ENCODE data around the gene HMCN2. TPM values are rescaled to one million over a fixed set of nuclear protein-coding genes. Genes with fewer than 3 reads are reported as not detected.

Gene HMCN2
- total and polyA plus RNA-seq, 2 experiments from 2014 or later: not detected

- H3K27ac ChIP-seq: no peak overlapping the region
- no peaks in the 10 kb centered on the region for H3K9me2 ChIP-seq (ENCODE audit: insufficient read depth)
- no peaks in the 10 kb centered on the region for H3K4me1 ChIP-seq (ENCODE audit: insufficient read depth)
- TF ChIP-seq EZH2 (IDR thresholded peaks at IDR 0.05; ENCODE audit: insufficient read depth, poor library complexity, severe bottlenecking): no peak
- no peak for TF ChIP-seq EZH2phosphoT487 (IDR thresholded peaks at IDR 0.05; ENCODE audit: insufficient read depth, low read depth)
- H3K4me3 ChIP-seq: no peak overlapping the region
- H3K9ac ChIP-seq: no peak overlapping the region
- H3K4me2 ChIP-seq (ENCODE audit: unreplicated experiment): no peak overlapping the region
- DNase-seq: no peak
- WGBS, 2 experiments (ENCODE audit: low coverage in 1 of 2, low lambda C conversion rate in 2 of 2, missing lambda C conversion rate in 2 of 2): 93 to 100% methylated on average over 1 of the region's 1 CpG
- H3K79me2 ChIP-seq (ENCODE audit: insufficient read depth): no peaks in the 10 kb centered on the region
- in situ Hi-C loops (cut with MboI): loop anchor here (25.0 kb wide), 1 partner anchor 354 kb away; no protein-coding TSS in a partner anchor
- no peaks in the 10 kb centered on the region for H3F3A ChIP-seq (ENCODE audit: insufficient read depth)
- H3K27me3 ChIP-seq (replicated peaks; ENCODE audit: insufficient read depth): no peaks in the 10 kb centered on the region
- no peaks in the 10 kb centered on the region for H3K9me3 ChIP-seq (ENCODE audit: low read depth)
- H3K36me3 ChIP-seq (ENCODE audit: low read depth): no peaks in the 10 kb centered on the region
- no peak overlapping the region for H2AFZ ChIP-seq
- no peaks in the 10 kb centered on the region for H4K20me1 ChIP-seq (ENCODE audit: insufficient read depth)
Measured at GRCh38 chr9:130241198-130241535, 24.4 kb upstream of the HMCN2 start.

- no peaks in the 10 kb centered on the region for H3K4me1 ChIP-seq (ENCODE audit: insufficient read depth)
- H3K27ac ChIP-seq: no peak overlapping the region
- TF ChIP-seq EZH2phosphoT487 (IDR thresholded peaks at IDR 0.05; ENCODE audit: insufficient read depth, low read depth) (no peak), EZH2 (IDR thresholded peaks at IDR 0.05; ENCODE audit: insufficient read depth, poor library complexity, severe bottlenecking) (no peak)
- no peak for DNase-seq
- no peak overlapping the region for H3K9ac ChIP-seq
- H3F3A ChIP-seq (ENCODE audit: insufficient read depth): no peaks in the 10 kb centered on the region
- no peaks in the 10 kb centered on the region for H3K9me2 ChIP-seq (ENCODE audit: insufficient read depth)
- in situ Hi-C loops (cut with MboI): loop anchor here (25.0 kb wide), 1 partner anchor 355 kb away; no protein-coding TSS in a partner anchor
- no peaks in the 10 kb centered on the region for H3K79me2 ChIP-seq (ENCODE audit: insufficient read depth)
- no peaks in the 10 kb centered on the region for H3K27me3 ChIP-seq (replicated peaks; ENCODE audit: insufficient read depth)
- WGBS, 2 experiments (ENCODE audit: low coverage in 1 of 2, low lambda C conversion rate in 2 of 2, missing lambda C conversion rate in 2 of 2): 69 to 70% methylated on average over 11 of the region's 11 CpGs
- H2AFZ ChIP-seq: peak overlapping the region; percentile 65
- no peak overlapping the region for H3K4me2 ChIP-seq (ENCODE audit: unreplicated experiment)
- H3K4me3 ChIP-seq: no peak overlapping the region
- no peaks in the 10 kb centered on the region for H3K9me3 ChIP-seq (ENCODE audit: low read depth)
- no peaks in the 10 kb centered on the region for H3K36me3 ChIP-seq (ENCODE audit: low read depth)
- no peaks in the 10 kb centered on the region for H4K20me1 ChIP-seq (ENCODE audit: insufficient read depth)
Measured at GRCh38 chr9:130242270-130243014, 23.1 kb upstream of the HMCN2 start.

- no peak for TF ChIP-seq EZH2 (IDR thresholded peaks at IDR 0.05; ENCODE audit: insufficient read depth, poor library complexity, severe bottlenecking)
- Histone ChIP-seq H3K79me2 (ENCODE audit: insufficient read depth) (no peaks in the 10 kb centered on the region), H3F3A (ENCODE audit: insufficient read depth) (no peaks in the 10 kb centered on the region), H4K20me1 (ENCODE audit: insufficient read depth) (no peaks in the 10 kb centered on the region), H3K4me2 (ENCODE audit: unreplicated experiment) (peak overlapping the region; percentile 67), H3K27ac (no peak overlapping the region), H2AFZ (peak overlapping the region; percentile 65), H3K27me3 (replicated peaks; ENCODE audit: insufficient read depth) (no peaks in the 10 kb centered on the region), H3K36me3 (ENCODE audit: low read depth) (no peaks in the 10 kb centered on the region), H3K9me2 (ENCODE audit: insufficient read depth) (no peaks in the 10 kb centered on the region), H3K9me3 (ENCODE audit: low read depth) (no peaks in the 10 kb centered on the region), H3K4me3 (peak overlapping the region; percentile 34; the same call in 1 of the 2 replicates), H3K9ac (no peak overlapping the region), H3K4me1 (ENCODE audit: insufficient read depth) (no peaks in the 10 kb centered on the region)
- in situ Hi-C loops (cut with MboI): loop anchor here (25.0 kb wide), 1 partner anchor 356 kb away; no protein-coding TSS in a partner anchor
- WGBS, 2 experiments (ENCODE audit: low coverage in 1 of 2, low lambda C conversion rate in 2 of 2, missing lambda C conversion rate in 2 of 2): 23 to 25% methylated on average over 34 of the region's 35 CpGs
- DNase-seq: peak; percentile 53
Measured at GRCh38 chr9:130243015-130243881, 22.3 kb upstream of the HMCN2 start.

GRCh38 chr9:130243882-130244170, 21.7 kb upstream of the HMCN2 start:
- Histone ChIP-seq H3K9ac (no peak overlapping the region), H3K9me2 (ENCODE audit: insufficient read depth) (no peaks in the 10 kb centered on the region), H3K79me2 (ENCODE audit: insufficient read depth) (no peaks in the 10 kb centered on the region), H3K4me3 (no peak overlapping the region), H4K20me1 (ENCODE audit: insufficient read depth) (no peaks in the 10 kb centered on the region), H3K36me3 (ENCODE audit: low read depth) (no peaks in the 10 kb centered on the region), H3F3A (ENCODE audit: insufficient read depth) (no peaks in the 10 kb centered on the region), H3K4me1 (ENCODE audit: insufficient read depth) (no peaks in the 10 kb centered on the region), H3K27me3 (replicated peaks; ENCODE audit: insufficient read depth) (no peaks in the 10 kb centered on the region), H3K27ac (no peak overlapping the region), H2AFZ (no peak overlapping the region), H3K4me2 (ENCODE audit: unreplicated experiment) (no peak overlapping the region), H3K9me3 (ENCODE audit: low read depth) (no peaks in the 10 kb centered on the region)
- TF ChIP-seq EZH2phosphoT487 (IDR thresholded peaks at IDR 0.05; ENCODE audit: insufficient read depth, low read depth) (no peak), EZH2 (IDR thresholded peaks at IDR 0.05; ENCODE audit: insufficient read depth, poor library complexity, severe bottlenecking) (no peak)
- in situ Hi-C loops (cut with MboI): loop anchor here (25.0 kb wide), 1 partner anchor 357 kb away; no protein-coding TSS in a partner anchor
- no peak for DNase-seq
- WGBS, 2 experiments (ENCODE audit: low coverage in 1 of 2, low lambda C conversion rate in 2 of 2, missing lambda C conversion rate in 2 of 2): 60 to 61% methylated on average over 7 of the region's 7 CpGs

Measured in GM23248 (cell line).